Heart right ventricle (tissue), 16 donors: ENCODE results near the gene INTS4. TPM values are rescaled to one million over a fixed set of nuclear protein-coding genes. Genes with fewer than 3 reads are reported as not detected.

Source experiments
- ATAC-seq, 8 donors: fragments of 200-7000 bp; cut with Tn5 transposase; one replicate each; pipeline ENCODE4 v1.9.1; 2020; ENCODE audit warnings: mild to moderate bottlenecking in 8 of 8, moderate library complexity in 8 of 8, moderate number of reproducible peaks in 1 of 8
- DNase-seq, 2 donors: peaks; one replicate each; pipeline ENCODE4 v3.0.0-alpha.2; 2020
- H3K27ac ChIP-seq, 10 donors: fragments of 200-600 bp; sonication (generic) in 2 of 10; one replicate each; pipeline versions ENCODE4 v1.5.0 to v1.8.0; 2020 to 2022; ENCODE audit warnings: mild to moderate bottlenecking in 3 of 10
- H3K27me3 ChIP-seq, 7 donors: fragments of 200-600 bp; one replicate each; pipeline ENCODE4 v1.8.0; 2021 to 2022; ENCODE audit warnings: mild to moderate bottlenecking in 2 of 7
- H3K36me3 ChIP-seq, 9 donors: fragments of 200-600 bp; sonication (generic) in 1 of 9; one replicate each; pipeline versions ENCODE4 v1.5.0 to v1.8.0; 2020 to 2022; ENCODE audit warnings: mild to moderate bottlenecking in 2 of 9
- H3K4me1 ChIP-seq, 9 donors: fragments of 200-600 bp; sonication (generic) in 1 of 9; one replicate each; pipeline versions ENCODE4 v1.5.0 to v1.8.0; 2020 to 2022; ENCODE audit warnings: mild to moderate bottlenecking in 4 of 9
- H3K4me3 ChIP-seq, 10 donors: fragments of 200-600 bp; sonication (generic) in 2 of 10; one replicate each; pipeline versions ENCODE4 v1.5.0 to v1.8.0; 2020 to 2022; ENCODE audit warnings: mild to moderate bottlenecking in 7 of 10, moderate library complexity in 2 of 10
- H3K9me3 ChIP-seq, 11 donors: fragments of 200-600 bp in 10 of 11; sonication (generic) in 2 of 11; one replicate each; pipeline versions ENCODE4 v1.5.0 to v1.8.0; 2013 to 2022; ENCODE audit warnings: mild to moderate bottlenecking in 2 of 11, control low read depth in 1 of 11, moderate library complexity in 1 of 11
- CTCF ChIP-seq, 9 donors: fragments of 200-600 bp; sonication (generic) in 2 of 9; IDR thresholded peaks; one replicate each; pipeline versions ENCODE4 v1.5.0 to v1.8.0; 2021 to 2022; ENCODE audit warnings: antibody characterized with exemption in 9 of 9, mild to moderate bottlenecking in 5 of 9, moderate library complexity in 1 of 9
- WGBS, 2 donors: extraction: QIAGEN DNeasy Blood & Tissue Kit; methylation state at CpG; one replicate each; pipeline ENCODE4 v1.1.7; 2013; ENCODE audit warnings: inconsistent platforms in 1 of 2; 5-methylcytosine and 5-hydroxymethylcytosine counted together
- intact Hi-C, 10 donors: fragments of 100-400 bp; cut with DNase I; formaldehyde crosslinking; loops; one replicate each; pipeline versions ENCODE4 v1.11.1 to v1.14.2; 2022
- polyA plus RNA-seq, 2 donors: library from polyadenylated mRNA; stranded (reverse); fragments of 200-250 nt; gene quantifications; one replicate each; pipeline ENCODE4 v1.2.3, GENCODE V29; 2013
- total RNA-seq, 10 donors: library from RNA; stranded (reverse); fragmentation: NEBNext Ultra II Directional in 3 of 10; extraction: Animal tissue kit (Norgen Biotek cat#: 25700) in 3 of 10; gene quantifications; one replicate each; pipeline versions ENCODE4 v1.2.1 to v1.2.4, GENCODE V29; 2021 to 2023
- donor health status: Arrhythmogenic right ventricular cardiomyopathy.
- donor health status: ischemic (EF 13 %, LVEDD 7.1; RV severe dilation, severe dysfunction).
- donor health status: healthy with polysubstance abuse.
- donor health status: DM: no; HTN: yes; CAD: no.
- donor health status: DM: no; HTN: no; CAD: no.
- donor health status: ischemic (EF 25% LVEDD 6.9; RV normal size, moderate dysfunction).
- donor health status: ischemic (EF 25% LVEDD 5.7; RV mildly dilated, moderate dysfunction).
- donor health status: healthy.
- donor health status: DM: yes; HTN: yes; CAD: no.
- donor health status: Ischemic cardiomyopathy.
- donor health status: ischemic (EF 35%, LVEDD 5.7; RV mildly dilated, moderate dysfunction).
- donor health status: nonischemic (EF 11% LVEDD 7.7; RV severe dilation, severe dysfunction).
- donor health status: DM: yes; HTN: yes; CAD: no.
- donor health status: PGD.
- donor health status: ischemic (EF 29% LVEDD 5.4; RV normal size, mild dysfunction).
- donor health status: nonischemic (EF 23%, LVEDD 6.1; RV moderate dilation, normal function).

INTS4 gene
- total and polyA plus RNA-seq, 12 donors, result 12.2 to 20.2 (median 16.1) TPM

- Histone ChIP-seq H3K36me3 (peaks cover 0 to 99% (median 26%) of the 10 kb centered on the region in 9 donors), H3K9me3 (no peaks in the 10 kb centered on the region), H3K27me3 (no peaks in the 10 kb centered on the region), H3K4me3 (no peak overlapping the region), H3K27ac (no peak overlapping the region), H3K4me1 (peaks cover 0 to under 1% (median 0%) of the 10 kb centered on the region in 9 donors)
- DNase-seq (no peak), ATAC-seq (no peak)
- WGBS, 2 donors, result 88 to 93% methylated on average over 1 of the region's 1 CpG
- no peak for TF ChIP-seq CTCF (IDR thresholded peaks at IDR 0.05)
- intact Hi-C loops, result no loop called here
Measured at GRCh38 chr11:77873345-77873744, 121.1 kb downstream of the INTS4 start.

GRCh38 chr11:77871855-77872254 is 122.6 kb downstream of the INTS4 start:
- H3K27ac ChIP-seq, result no peak overlapping the region
- H3K4me1 ChIP-seq, result no peaks in the 10 kb centered on the region
- whole genome bisulfite sequencing, 2 donors, result 87 to 91% methylated on average over 3 of the region's 3 CpGs
- no peak overlapping the region for H3K4me3 ChIP-seq
- no peaks in the 10 kb centered on the region for H3K9me3 ChIP-seq
- H3K36me3 ChIP-seq, result peaks cover 0 to 92% (median 16%) of the 10 kb centered on the region in 9 donors
- no peak for TF ChIP-seq CTCF (IDR thresholded peaks at IDR 0.05)
- H3K27me3 ChIP-seq, result no peaks in the 10 kb centered on the region
- DNase-seq (no peak), ATAC-seq (no peak)
- intact Hi-C loops, result no loop called here

GRCh38 chr11:77868744-77869143 is 125.7 kb downstream of the INTS4 start:
- no peaks in the 10 kb centered on the region for H3K9me3 ChIP-seq
- TF ChIP-seq CTCF (IDR thresholded peaks at IDR 0.05), result no peak
- no peak for DNase-seq
- no peaks in the 10 kb centered on the region for H3K27me3 ChIP-seq
- no peak overlapping the region for H3K4me3 ChIP-seq
- peaks cover 0 to 68% (median 13%) of the 10 kb centered on the region in 9 donors for H3K36me3 ChIP-seq
- intact Hi-C loops, result no loop called here
- no peak for ATAC-seq
- 96 to 99% methylated on average over 4 of the region's 4 CpGs for WGBS, 2 donors
- peaks cover 0 to 15% (median 6%) of the 10 kb centered on the region in 9 donors for H3K4me1 ChIP-seq
- no peak overlapping the region for H3K27ac ChIP-seq

GRCh38 chr11:77866336-77866735 is 128.1 kb downstream of the INTS4 start:
- no peaks in the 10 kb centered on the region for H3K27me3 ChIP-seq
- WGBS, 2 donors, result 82 to 92% methylated on average over 1 of the region's 1 CpG
- ATAC-seq, result no peak
- peak overlapping the region in 2 of 10 donors; percentile 8 to 17 for H3K27ac ChIP-seq
- no peak for TF ChIP-seq CTCF (IDR thresholded peaks at IDR 0.05)
- H3K4me3 ChIP-seq, result no peak overlapping the region
- H3K9me3 ChIP-seq, result no peaks in the 10 kb centered on the region
- intact Hi-C loops, result no loop called here
- DNase-seq, result no peak
- peaks cover 0 to 15% (median 6%) of the 10 kb centered on the region in 9 donors for H3K4me1 ChIP-seq
- H3K36me3 ChIP-seq, result peaks cover 0 to 67% (median 10%) of the 10 kb centered on the region in 9 donors
